MM.1S (cell line): Measurements from ENCODE around the gene KANK4.
"Not testable (repeated sequence)": the region's sequence is repeated elsewhere in the genome, so short reads cannot be mapped to it uniquely, and the experiment has no call there.

Experiments
- DNase-seq: peaks from one replicate; pipeline ENCODE4 v3.0.0-alpha.2; 2015
- H2AFZ ChIP-seq: fragments of 300-600 bp; sonication (generic); 2 replicates; pipeline ENCODE4 v1.6.0; 2016; ENCODE audit warnings: antibody characterized with exemption, low read length
- H3F3A ChIP-seq: fragments of 300-600 bp; sonication (generic); 2 replicates; pipeline ENCODE4 v1.6.1; 2016; ENCODE audit warnings: mild to moderate bottlenecking, antibody characterized with exemption, low read length, moderate library complexity, mixed read lengths; ENCODE audit not compliant: insufficient read depth
- H3K27ac ChIP-seq: fragments of 300-600 bp; sonication (generic); 2 replicates; pipeline ENCODE4 v1.5.1; 2016; ENCODE audit warnings: mild to moderate bottlenecking, low read length
- H3K27me3 ChIP-seq: fragments of 300-600 bp; sonication (generic); replicated peaks from 2 replicates; pipeline ENCODE4 v1.6.0; 2016; ENCODE audit warnings: low read length; ENCODE audit not compliant: insufficient read depth
- H3K36me3 ChIP-seq: fragments of 300-600 bp; sonication (generic); replicated peaks from 2 replicates; pipeline ENCODE4 v1.6.1; 2016; ENCODE audit warnings: mild to moderate bottlenecking, low read length, mixed read lengths; ENCODE audit not compliant: insufficient read depth
- H3K4me1 ChIP-seq: fragments of 300-600 bp; sonication (generic); 2 replicates; pipeline ENCODE4 v1.6.1; 2016; ENCODE audit warnings: low read length, mixed read lengths
- H3K4me2 ChIP-seq: fragments of 300-600 bp; sonication (generic); 2 replicates; pipeline ENCODE4 v1.6.0; 2016; ENCODE audit warnings: low read depth, low read length
- H3K4me3 ChIP-seq: fragments of 300-600 bp; sonication (generic); 2 replicates; pipeline ENCODE4 v1.5.1; 2016; ENCODE audit warnings: low read length, mixed read lengths
- H3K79me2 ChIP-seq: fragments of 300-600 bp; sonication (generic); 2 replicates; pipeline ENCODE4 v1.6.1; 2016; ENCODE audit warnings: mixed run types, low read length, mixed read lengths
- H3K9ac ChIP-seq: fragments of 300-600 bp; sonication (generic); 2 replicates; pipeline ENCODE4 v1.6.1; 2016; ENCODE audit warnings: low read length, mixed read lengths
- H3K9me2 ChIP-seq: fragments of 300-600 bp; sonication (generic); replicated peaks from 2 replicates; pipeline ENCODE4 v1.6.1; 2016; ENCODE audit warnings: mild to moderate bottlenecking, low read length, mixed read lengths; ENCODE audit not compliant: insufficient read depth
- H3K9me3 ChIP-seq: fragments of 300-600 bp; sonication (generic); replicated peaks from 2 replicates; pipeline ENCODE4 v1.6.1; 2016; ENCODE audit warnings: mild to moderate bottlenecking, low read length, mixed read lengths; ENCODE audit not compliant: insufficient read depth
- H4K20me1 ChIP-seq: fragments of 300-600 bp; sonication (generic); 2 replicates; pipeline ENCODE4 v1.6.1; 2016; ENCODE audit warnings: mild to moderate bottlenecking, low read length, moderate library complexity, mixed read lengths; ENCODE audit not compliant: insufficient read depth
- CTCF ChIP-seq: fragments of 300-600 bp; sonication (generic); IDR thresholded peaks from 2 replicates; pipeline ENCODE4 v1.5.1; 2016; ENCODE audit warnings: antibody characterized with exemption, low read length, mixed read lengths
- EZH2 ChIP-seq: fragments of 300-600 bp; sonication (generic); optimal IDR thresholded peaks from 2 replicates; pipeline ENCODE3; 2017; ENCODE audit warnings: low read depth, mild to moderate bottlenecking, antibody characterized with exemption, low read length, mixed read lengths
- EZH2phosphoT487 ChIP-seq: fragments of 300-600 bp; sonication (generic); IDR thresholded peaks from 2 replicates; pipeline ENCODE4 v1.6.1; 2018; ENCODE audit warnings: antibody characterized with exemption, low read length

KANK4 gene

GRCh38 chr1:62259551-62259950 lies 59.7 kb downstream of the KANK4 start:
- no peak overlapping the region for H3K27ac ChIP-seq
- no peak for TF ChIP-seq EZH2phosphoT487
- no peak for TF ChIP-seq CTCF
- TF ChIP-seq EZH2, result no peak
- no peaks in the 10 kb centered on the region for H3K4me1 ChIP-seq
- H3K9me2 ChIP-seq, result no peaks in the 10 kb centered on the region
- H3K79me2 ChIP-seq, result no peaks in the 10 kb centered on the region
- no peaks in the 10 kb centered on the region for H3K9me3 ChIP-seq
- no peak for DNase-seq
- H4K20me1 ChIP-seq, result no peaks in the 10 kb centered on the region
- no peaks in the 10 kb centered on the region for H3K27me3 ChIP-seq
- no peak overlapping the region for H2AFZ ChIP-seq
- no peak overlapping the region for H3K4me2 ChIP-seq
- no peaks in the 10 kb centered on the region for H3K36me3 ChIP-seq
- H3K4me3 ChIP-seq, result no peak overlapping the region
- H3F3A ChIP-seq, result no peaks in the 10 kb centered on the region
- H3K9ac ChIP-seq, result no peak overlapping the region

- no peaks in the 10 kb centered on the region for H3K36me3 ChIP-seq
- no peak overlapping the region for H3K9ac ChIP-seq
- H2AFZ ChIP-seq, result no peak overlapping the region
- no peaks in the 10 kb centered on the region for H3K79me2 ChIP-seq
- DNase-seq, result no peak
- no peak overlapping the region for H3K4me2 ChIP-seq
- no peak overlapping the region for H3K4me3 ChIP-seq
- H3K27me3 ChIP-seq, result no peaks in the 10 kb centered on the region
- H3K27ac ChIP-seq, result no peak overlapping the region
- no peaks in the 10 kb centered on the region for H3K9me3 ChIP-seq
- TF ChIP-seq EZH2phosphoT487, result no peak
- no peaks in the 10 kb centered on the region for H3K4me1 ChIP-seq
- H4K20me1 ChIP-seq, result no peaks in the 10 kb centered on the region
- H3K9me2 ChIP-seq, result no peaks in the 10 kb centered on the region
- no peaks in the 10 kb centered on the region for H3F3A ChIP-seq
These were observed 69.0 kb downstream of the KANK4 start for GRCh38 chr1:62250126-62250726.

- Histone ChIP-seq H3K36me3 (no peaks in the 10 kb centered on the region), H3K9ac (no peak overlapping the region), H4K20me1 (no peaks in the 10 kb centered on the region), H3K9me3 (no peaks in the 10 kb centered on the region), H3K27ac (no peak overlapping the region), H3F3A (no peaks in the 10 kb centered on the region), H3K4me3 (no peak overlapping the region), H3K9me2 (no peaks in the 10 kb centered on the region), H3K27me3 (no peaks in the 10 kb centered on the region), H3K4me1 (no peaks in the 10 kb centered on the region), H3K4me2 (no peak overlapping the region), H2AFZ (no peak overlapping the region), H3K79me2 (no peaks in the 10 kb centered on the region)
- TF ChIP-seq EZH2 (no peak), CTCF (no peak), EZH2phosphoT487 (no peak)
- no peak for DNase-seq
These were observed 71.7 kb downstream of the KANK4 start for GRCh38 chr1:62247391-62248168.

DNA sequence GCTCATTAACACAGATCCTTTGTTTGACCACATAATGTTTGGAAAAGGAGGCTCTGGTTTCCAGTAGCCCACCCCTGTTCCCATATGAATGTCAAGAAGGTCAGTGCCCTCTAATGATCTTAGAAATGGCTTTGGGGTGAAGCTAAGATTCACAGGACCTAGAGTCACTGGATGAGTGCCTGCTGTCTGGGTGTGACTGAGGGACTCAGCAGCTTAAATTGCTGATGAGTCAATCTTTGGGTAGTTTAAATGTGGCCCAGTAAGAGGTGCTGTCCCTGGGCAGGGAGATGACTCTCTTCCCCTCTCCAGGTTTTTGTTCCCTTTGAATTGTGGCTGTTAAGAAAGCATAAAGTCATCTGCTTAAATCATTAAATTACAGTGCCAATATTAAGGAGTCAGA lies 74.0 kb downstream of the KANK4 start:
- Histone ChIP-seq H3K9ac (no peak overlapping the region), H3K36me3 (no peaks in the 10 kb centered on the region), H3K4me2 (no peak overlapping the region), H3K79me2 (no peaks in the 10 kb centered on the region), H3F3A (no peaks in the 10 kb centered on the region), H3K9me3 (no peaks in the 10 kb centered on the region), H3K9me2 (no peaks in the 10 kb centered on the region), H3K4me1 (no peaks in the 10 kb centered on the region), H3K4me3 (no peak overlapping the region), H3K27ac (no peak overlapping the region), H4K20me1 (no peaks in the 10 kb centered on the region), H3K27me3 (no peaks in the 10 kb centered on the region), H2AFZ (no peak overlapping the region)
- TF ChIP-seq EZH2, result no peak
- TF ChIP-seq CTCF, result no peak
- TF ChIP-seq EZH2phosphoT487, result no peak
- DNase-seq, result no peak

- not testable (repeated sequence) for H3K4me2 ChIP-seq, H3K9me3 ChIP-seq, H3K36me3 ChIP-seq, H3K9me2 ChIP-seq, H2AFZ ChIP-seq, H3F3A ChIP-seq, DNase-seq, H3K9ac ChIP-seq, H4K20me1 ChIP-seq, H3K4me1 ChIP-seq, H3K4me3 ChIP-seq, H3K79me2 ChIP-seq, H3K27me3 ChIP-seq, H3K27ac ChIP-seq
These were observed 74.9 kb downstream of the KANK4 start for GRCh38 chr1:62244380-62244779.
